Central memory CD8-positive, alpha-beta T cell (primary cell): ENCODE data around the gene CNTNAP2.

Experiments used
- ATAC-seq: fragments of 150-1000 bp; cut with Tn5 transposase; replicated peaks from 2 replicates; pipeline ENCODE4 v1.10.0; 2022; ENCODE audit warnings: mild to moderate bottlenecking, moderate FRiP score, moderate number of reproducible peaks; ENCODE audit not compliant: poor library complexity, severe bottlenecking; ENCODE audit errors: extremely low read depth
- DNase-seq, 2 donors: peaks; one replicate each; pipeline ENCODE4 v3.0.0; 2021; ENCODE audit warnings: low spot score in 2 of 2
- H3K27ac Mint-ChIP-seq: one replicate; pipeline ENCODE4 v1.8.0; 2022; ENCODE audit warnings: low read depth, mild to moderate bottlenecking, moderate library complexity, mixed read lengths
- H3K27me3 Mint-ChIP-seq: one replicate; pipeline ENCODE4 v1.8.0; 2022; ENCODE audit warnings: mixed read lengths
- H3K36me3 Mint-ChIP-seq: one replicate; pipeline ENCODE4 v1.8.0; 2022; ENCODE audit warnings: mild to moderate bottlenecking, moderate library complexity, mixed read lengths; ENCODE audit not compliant: insufficient read depth
- H3K4me1 Mint-ChIP-seq: one replicate; pipeline ENCODE4 v1.8.0; 2022; ENCODE audit warnings: mixed read lengths
- H3K4me3 Mint-ChIP-seq: one replicate; pipeline ENCODE4 v1.8.0; 2022; ENCODE audit warnings: mild to moderate bottlenecking, moderate library complexity, mixed read lengths
- H3K9me3 Mint-ChIP-seq: one replicate; pipeline ENCODE4 v1.8.0; 2022; ENCODE audit warnings: mixed read lengths

CNTNAP2 gene

GRCh38 chr7:146690987-146691386 is 574.4 kb downstream of the CNTNAP2 start:
- no peak for DNase-seq
- Mint-ChIP-seq H3K9me3 (peaks cover 5% of the 10 kb centered on the region), H3K4me3 (no peak overlapping the region), H3K27ac (no peak overlapping the region), H3K4me1 (no peaks in the 10 kb centered on the region), H3K36me3 (no peaks in the 10 kb centered on the region), H3K27me3 (no peaks in the 10 kb centered on the region)
- ATAC-seq, result no peak

DNA sequence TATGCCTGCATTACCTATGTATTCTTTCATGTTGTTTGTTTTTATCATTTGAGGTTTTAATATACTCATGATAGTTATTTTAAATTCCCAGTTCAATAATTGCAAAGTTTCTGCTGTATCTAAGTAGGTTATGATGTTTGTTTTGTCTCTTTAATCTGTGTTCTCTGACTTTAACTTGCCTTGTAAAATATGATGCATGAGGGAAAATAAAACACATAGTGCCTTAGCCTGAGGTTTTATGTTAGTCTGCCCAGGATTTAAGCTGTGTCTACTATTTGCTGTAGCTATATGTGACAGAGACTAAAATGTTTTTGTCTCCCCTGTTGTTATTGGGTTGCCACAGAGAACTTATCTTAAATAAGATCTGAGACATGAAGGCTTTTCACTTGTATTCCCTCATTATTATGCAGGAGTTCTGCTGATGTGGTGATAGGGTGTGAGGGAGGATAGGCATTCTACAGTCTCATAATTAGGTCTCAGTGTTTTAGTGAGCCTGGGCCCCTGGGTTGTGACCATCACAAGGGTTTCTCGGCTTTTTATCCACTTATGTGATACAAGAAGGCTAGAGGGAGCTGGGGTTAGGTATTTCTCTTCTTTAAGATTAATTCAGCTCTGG is 582.5 kb downstream of the CNTNAP2 start:
- Mint-ChIP-seq H3K27ac (no peak overlapping the region), H3K4me3 (no peak overlapping the region), H3K36me3 (no peaks in the 10 kb centered on the region), H3K27me3 (no peaks in the 10 kb centered on the region), H3K4me1 (no peaks in the 10 kb centered on the region), H3K9me3 (peaks cover 9% of the 10 kb centered on the region)
- ATAC-seq (no peak), DNase-seq (no peak)

GRCh38 chr7:146700015-146700560 is 583.5 kb downstream of the CNTNAP2 start:
- Mint-ChIP-seq H3K27ac (no peak overlapping the region), H3K4me3 (no peak overlapping the region), H3K27me3 (no peaks in the 10 kb centered on the region), H3K9me3 (peaks cover 10% of the 10 kb centered on the region), H3K36me3 (no peaks in the 10 kb centered on the region), H3K4me1 (no peaks in the 10 kb centered on the region)
- ATAC-seq (no peak), DNase-seq (no peak)

DNA sequence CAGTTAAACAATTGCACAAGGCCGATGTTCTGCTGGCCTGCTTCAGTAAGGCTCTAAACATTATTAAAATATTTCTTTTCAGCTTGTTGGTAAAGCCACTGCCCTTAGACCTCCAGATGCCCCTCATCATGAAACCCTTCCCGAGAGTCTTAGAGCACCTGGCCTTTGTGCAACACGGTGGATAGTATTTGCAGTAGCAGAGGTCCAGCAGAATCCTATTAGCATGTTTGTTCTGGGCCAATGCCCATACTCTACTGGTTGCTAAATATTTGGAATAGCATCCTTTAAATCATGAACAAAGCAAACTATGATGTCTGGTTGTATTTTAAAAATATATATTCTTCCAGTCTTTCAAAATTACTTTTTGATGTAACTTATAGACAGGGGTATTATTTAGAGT is 584.6 kb downstream of the CNTNAP2 start:
- ATAC-seq, result no peak
- no peak for DNase-seq
- H3K36me3 Mint-ChIP-seq, result no peaks in the 10 kb centered on the region
- H3K4me3 Mint-ChIP-seq, result no peak overlapping the region
- no peaks in the 10 kb centered on the region for H3K27me3 Mint-ChIP-seq
- H3K27ac Mint-ChIP-seq, result no peak overlapping the region
- peaks cover 17% of the 10 kb centered on the region for H3K9me3 Mint-ChIP-seq
- no peaks in the 10 kb centered on the region for H3K4me1 Mint-ChIP-seq

DNA sequence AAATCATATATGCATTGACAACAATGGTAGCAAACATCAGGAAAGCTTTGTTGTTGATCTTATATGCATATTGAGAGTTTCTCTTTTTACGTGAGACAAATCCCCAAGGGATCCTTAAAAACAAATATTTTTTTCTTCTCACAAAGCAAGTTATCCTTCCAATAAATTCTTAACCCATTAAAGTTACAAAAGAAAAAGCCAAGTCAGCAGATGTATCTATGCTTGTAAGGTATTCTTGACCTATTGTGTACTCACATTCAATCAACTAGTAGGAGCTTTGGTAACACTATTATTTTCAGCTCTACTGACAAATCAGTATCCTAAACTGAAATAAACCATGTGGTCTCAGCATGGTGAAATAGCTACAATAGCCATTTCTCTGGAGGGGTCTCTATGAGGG is 586.3 kb downstream of the CNTNAP2 start:
- peaks cover 17% of the 10 kb centered on the region for H3K9me3 Mint-ChIP-seq

GRCh38 chr7:146709451-146710027 is 592.9 kb downstream of the CNTNAP2 start:
- H3K4me3 Mint-ChIP-seq, result no peak overlapping the region
- H3K4me1 Mint-ChIP-seq, result no peaks in the 10 kb centered on the region
- DNase-seq (no peak), ATAC-seq (no peak)
- H3K27me3 Mint-ChIP-seq, result no peaks in the 10 kb centered on the region
- peaks cover 29% of the 10 kb centered on the region for H3K9me3 Mint-ChIP-seq
- no peak overlapping the region for H3K27ac Mint-ChIP-seq
- no peaks in the 10 kb centered on the region for H3K36me3 Mint-ChIP-seq

More for the DNA sequence above, 586.3 kb downstream of the CNTNAP2 start:
- H3K27me3 Mint-ChIP-seq, result no peaks in the 10 kb centered on the region
- ATAC-seq (no peak), DNase-seq (no peak)
- no peak overlapping the region for H3K27ac Mint-ChIP-seq
- no peak overlapping the region for H3K4me3 Mint-ChIP-seq
- H3K4me1 Mint-ChIP-seq, result no peaks in the 10 kb centered on the region
- H3K36me3 Mint-ChIP-seq, result no peaks in the 10 kb centered on the region

- H3K27me3 Mint-ChIP-seq, result no peaks in the 10 kb centered on the region
- no peak overlapping the region for H3K27ac Mint-ChIP-seq
- H3K9me3 Mint-ChIP-seq, result peaks cover 26% of the 10 kb centered on the region
- ATAC-seq, result no peak
- H3K4me1 Mint-ChIP-seq, result no peaks in the 10 kb centered on the region
- DNase-seq, result no peak
- H3K36me3 Mint-ChIP-seq, result no peaks in the 10 kb centered on the region
- no peak overlapping the region for H3K4me3 Mint-ChIP-seq
These were observed 596.6 kb downstream of the CNTNAP2 start for GRCh38 chr7:146713205-146713604.

- ATAC-seq, result no peak
- no peaks in the 10 kb centered on the region for H3K4me1 Mint-ChIP-seq
- H3K27me3 Mint-ChIP-seq, result no peaks in the 10 kb centered on the region
These were observed 597.3 kb downstream of the CNTNAP2 start for GRCh38 chr7:146713934-146714333.

DNA sequence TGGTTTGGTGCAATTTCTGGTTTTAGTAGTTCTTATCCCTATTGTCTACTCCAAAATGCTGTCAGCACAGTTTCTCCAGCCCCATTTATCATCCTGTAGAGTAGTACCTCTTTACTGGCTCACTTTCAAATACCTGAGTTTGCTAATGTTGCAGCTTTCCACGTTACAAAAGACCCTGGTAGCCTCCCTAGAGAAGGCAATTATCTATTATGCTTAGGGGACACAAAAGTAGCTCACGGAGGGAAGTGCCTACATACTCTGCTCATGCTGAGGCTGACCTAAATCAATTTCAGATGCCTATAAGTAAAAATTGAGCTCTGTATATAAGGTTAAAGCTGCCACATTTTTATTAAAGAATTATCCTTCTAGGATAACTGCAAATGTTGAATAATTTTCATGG is 603.6 kb downstream of the CNTNAP2 start:
- peaks cover 10% of the 10 kb centered on the region for H3K9me3 Mint-ChIP-seq
- H3K27me3 Mint-ChIP-seq, result no peaks in the 10 kb centered on the region
- no peak overlapping the region for H3K4me3 Mint-ChIP-seq
- no peaks in the 10 kb centered on the region for H3K36me3 Mint-ChIP-seq
- H3K4me1 Mint-ChIP-seq, result no peaks in the 10 kb centered on the region
- H3K27ac Mint-ChIP-seq, result no peak overlapping the region
- ATAC-seq (no peak), DNase-seq (no peak)

More at GRCh38 chr7:146713934-146714333, 597.3 kb downstream of the CNTNAP2 start:
- no peak overlapping the region for H3K27ac Mint-ChIP-seq
- no peak for DNase-seq
- H3K9me3 Mint-ChIP-seq, result peaks cover 26% of the 10 kb centered on the region
- no peaks in the 10 kb centered on the region for H3K36me3 Mint-ChIP-seq
- no peak overlapping the region for H3K4me3 Mint-ChIP-seq

GRCh38 chr7:146722986-146723385 is 606.4 kb downstream of the CNTNAP2 start:
- peaks cover 8% of the 10 kb centered on the region for H3K9me3 Mint-ChIP-seq
- DNase-seq (no peak), ATAC-seq (no peak)
- no peaks in the 10 kb centered on the region for H3K4me1 Mint-ChIP-seq
- H3K27ac Mint-ChIP-seq, result no peak overlapping the region
- H3K27me3 Mint-ChIP-seq, result no peaks in the 10 kb centered on the region
- no peaks in the 10 kb centered on the region for H3K36me3 Mint-ChIP-seq
- H3K4me3 Mint-ChIP-seq, result no peak overlapping the region

DNA sequence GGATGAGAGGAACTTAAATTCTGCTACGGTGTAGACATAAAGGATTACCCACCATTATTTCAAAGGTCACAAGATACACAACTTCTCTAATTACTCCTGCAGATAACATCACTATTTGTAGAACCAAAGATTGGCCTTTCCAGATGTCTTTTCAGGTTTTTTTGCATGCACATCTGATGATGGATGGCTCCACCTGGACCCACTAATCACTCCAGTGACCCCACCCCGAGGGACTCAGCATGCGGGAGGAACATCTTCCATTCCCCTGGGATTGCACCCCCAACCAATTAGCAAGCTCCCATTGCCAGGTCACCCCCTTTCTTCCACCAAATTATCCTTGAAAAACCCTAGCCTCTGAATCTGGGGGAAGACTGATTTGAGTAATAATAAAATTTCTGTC is 608.9 kb downstream of the CNTNAP2 start:
- no peak overlapping the region for H3K27ac Mint-ChIP-seq
- no peaks in the 10 kb centered on the region for H3K36me3 Mint-ChIP-seq
- no peak overlapping the region for H3K4me3 Mint-ChIP-seq
- no peaks in the 10 kb centered on the region for H3K27me3 Mint-ChIP-seq
- ATAC-seq (no peak), DNase-seq (no peak)
- H3K4me1 Mint-ChIP-seq, result no peaks in the 10 kb centered on the region
- peaks cover 17% of the 10 kb centered on the region for H3K9me3 Mint-ChIP-seq

DNA sequence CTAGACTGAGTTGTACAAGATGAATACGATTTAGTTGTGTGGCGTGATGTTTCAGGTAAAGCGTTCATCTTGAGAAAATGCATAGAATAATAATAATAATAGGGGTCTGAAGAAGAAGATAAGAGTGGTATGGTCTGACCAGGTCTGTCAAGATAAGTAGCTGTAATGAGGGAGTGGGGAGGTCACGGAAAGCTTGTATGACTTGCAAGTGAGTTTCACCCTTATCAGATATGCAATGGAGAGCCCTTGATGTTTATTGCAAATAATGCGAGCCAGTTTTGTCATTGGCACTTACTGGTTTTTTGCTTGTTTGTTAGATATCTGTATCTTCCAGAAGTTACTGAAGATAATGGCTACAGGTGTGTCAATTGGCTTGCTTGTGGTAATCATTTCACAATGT is 611.5 kb downstream of the CNTNAP2 start:
- no peak overlapping the region for H3K4me3 Mint-ChIP-seq
- no peaks in the 10 kb centered on the region for H3K4me1 Mint-ChIP-seq
- ATAC-seq (no peak), DNase-seq (no peak)
- H3K9me3 Mint-ChIP-seq, result peaks cover 13% of the 10 kb centered on the region
- no peak overlapping the region for H3K27ac Mint-ChIP-seq
- H3K27me3 Mint-ChIP-seq, result no peaks in the 10 kb centered on the region
- H3K36me3 Mint-ChIP-seq, result no peaks in the 10 kb centered on the region

GRCh38 chr7:146728611-146729010 is 612.0 kb downstream of the CNTNAP2 start:
- ATAC-seq (no peak), DNase-seq (no peak)
- Mint-ChIP-seq H3K9me3 (peaks cover 16% of the 10 kb centered on the region), H3K27ac (no peak overlapping the region), H3K4me1 (no peaks in the 10 kb centered on the region), H3K27me3 (no peaks in the 10 kb centered on the region), H3K36me3 (no peaks in the 10 kb centered on the region), H3K4me3 (no peak overlapping the region)
